HL-60/S4 (cell line): Measurements from ENCODE around the gene TSSC4.

ENCODE experiments used
- in situ Hi-C: fragments of 300-500 bp; cut with MboI; formaldehyde crosslinking; loops from 2 replicates; pipeline ENCODE4 v1.14.3; 2022; ENCODE audit warnings: low sequenced_read_pairs

TSSC4 gene

GRCh38 chr11:2385156-2386151, 15.1 kb upstream of the TSSC4 start:
- in situ Hi-C loops: no loop called here

GRCh38 chr11:2386591-2386990, 14.0 kb upstream of the TSSC4 start:
- in situ Hi-C loops: no loop called here

GRCh38 chr11:2387266-2387987, 13.1 kb upstream of the TSSC4 start:
- in situ Hi-C loops: no loop called here

- in situ Hi-C loops: no loop called here
These were observed 11.8 kb upstream of the TSSC4 start for GRCh38 chr11:2388431-2389376.

- in situ Hi-C loops: no loop called here
These were observed 11.0 kb upstream of the TSSC4 start for GRCh38 chr11:2389377-2390026.

GRCh38 chr11:2390091-2390724, 10.3 kb upstream of the TSSC4 start:
- in situ Hi-C loops: no loop called here

- in situ Hi-C loops: no loop called here
These were observed 9.8 kb upstream of the TSSC4 start for GRCh38 chr11:2390725-2391151.

- in situ Hi-C loops: no loop called here
These were observed 9.2 kb upstream of the TSSC4 start for GRCh38 chr11:2391181-2391975.

GRCh38 chr11:2392241-2392959, 8.2 kb upstream of the TSSC4 start:
- in situ Hi-C loops: no loop called here

GRCh38 chr11:2393111-2393868, 7.3 kb upstream of the TSSC4 start:
- in situ Hi-C loops: no loop called here

GRCh38 chr11:2393941-2394817, 6.4 kb upstream of the TSSC4 start:
- in situ Hi-C loops: no loop called here

- in situ Hi-C loops: no loop called here
These were observed 5.8 kb upstream of the TSSC4 start for GRCh38 chr11:2394818-2395105.

- in situ Hi-C loops: no loop called here
These were observed 5.3 kb upstream of the TSSC4 start for GRCh38 chr11:2395211-2395730.

GRCh38 chr11:2395856-2396255, 4.7 kb upstream of the TSSC4 start:
- in situ Hi-C loops: no loop called here

GRCh38 chr11:2396471-2396870, 4.1 kb upstream of the TSSC4 start:
- in situ Hi-C loops: no loop called here

- in situ Hi-C loops: no loop called here
These were observed 3.5 kb upstream of the TSSC4 start for GRCh38 chr11:2397005-2397404.
